ENCODE measurements around the gene DMKN. TPM values are rescaled to one million over a fixed set of nuclear protein-coding genes. Genes with fewer than 3 reads are reported as not detected.

The DMKN gene, protein sequence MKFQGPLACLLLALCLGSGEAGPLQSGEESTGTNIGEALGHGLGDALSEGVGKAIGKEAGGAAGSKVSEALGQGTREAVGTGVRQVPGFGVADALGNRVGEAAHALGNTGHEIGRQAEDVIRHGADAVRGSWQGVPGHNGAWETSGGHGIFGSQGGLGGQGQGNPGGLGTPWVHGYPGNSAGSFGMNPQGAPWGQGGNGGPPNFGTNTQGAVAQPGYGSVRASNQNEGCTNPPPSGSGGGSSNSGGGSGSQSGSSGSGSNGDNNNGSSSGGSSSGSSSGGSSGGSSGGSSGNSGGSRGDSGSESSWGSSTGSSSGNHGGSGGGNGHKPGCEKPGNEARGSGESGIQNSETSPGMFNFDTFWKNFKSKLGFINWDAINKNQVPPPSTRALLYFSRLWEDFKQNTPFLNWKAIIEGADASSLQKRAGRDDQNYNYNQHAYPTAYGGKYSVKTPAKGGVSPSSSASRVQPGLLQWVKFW
- total RNA-seq (2021; ENCODE audit: unreplicated experiment) (5.6 TPM), Bru-seq, nascent RNA (percentile 31 among the genes with signal in this experiment), BruChase-seq, experiment 1, labeled RNA remaining after a 2-hour chase (percentile 28 among the genes with signal in this experiment), BruChase-seq, experiment 2, labeled RNA remaining after a 6-hour chase (percentile 32 among the genes with signal in this experiment)
- 2.1 TPM for polyA plus RNA-seq (2012; ENCODE audit: insufficient read length)
- long read RNA-seq, partial matches to known transcripts = 1 of 3 reads
- long read RNA-seq, other reads (novel, unspliced or antisense) = 1 of 3 reads

DNA sequence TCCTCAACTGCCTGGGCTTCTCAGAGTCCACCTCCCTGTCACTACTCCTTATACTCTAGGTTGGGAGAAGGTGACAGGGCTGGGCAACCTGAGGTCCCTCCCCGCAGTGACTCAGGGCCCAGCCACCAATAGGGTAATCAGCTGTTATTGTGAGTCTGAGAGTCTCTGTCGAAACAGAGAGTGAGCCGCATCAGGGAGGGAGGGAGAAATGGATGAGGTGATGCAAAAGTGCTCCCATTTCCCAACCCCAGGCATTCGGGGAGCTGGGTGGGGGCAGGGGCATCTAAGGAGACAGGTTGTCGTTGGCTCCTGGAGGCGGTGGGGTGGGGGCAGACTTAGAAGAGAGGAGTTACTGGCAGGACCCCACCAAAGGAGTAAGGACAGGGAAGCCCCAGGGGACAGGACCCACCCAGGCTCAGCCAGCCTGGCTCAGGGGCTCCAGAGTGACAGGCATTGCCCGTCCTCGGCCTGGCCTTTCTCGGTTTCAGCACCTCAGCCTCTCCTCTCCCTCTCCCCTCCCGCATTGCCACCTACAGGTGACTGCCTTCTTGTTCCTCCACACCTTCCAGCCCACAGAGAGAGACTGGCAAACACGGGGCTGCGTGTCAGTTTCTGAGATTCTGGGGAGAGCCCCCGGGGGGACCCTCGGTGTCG lies at the start of gene DMKN:
DMKN (minus strand) TSS at position 22 of the 654 bp plus-strand sequence. CDS start 174 bp downstream, outside the sequence.
- TF ChIP-seq, protein P1, sequence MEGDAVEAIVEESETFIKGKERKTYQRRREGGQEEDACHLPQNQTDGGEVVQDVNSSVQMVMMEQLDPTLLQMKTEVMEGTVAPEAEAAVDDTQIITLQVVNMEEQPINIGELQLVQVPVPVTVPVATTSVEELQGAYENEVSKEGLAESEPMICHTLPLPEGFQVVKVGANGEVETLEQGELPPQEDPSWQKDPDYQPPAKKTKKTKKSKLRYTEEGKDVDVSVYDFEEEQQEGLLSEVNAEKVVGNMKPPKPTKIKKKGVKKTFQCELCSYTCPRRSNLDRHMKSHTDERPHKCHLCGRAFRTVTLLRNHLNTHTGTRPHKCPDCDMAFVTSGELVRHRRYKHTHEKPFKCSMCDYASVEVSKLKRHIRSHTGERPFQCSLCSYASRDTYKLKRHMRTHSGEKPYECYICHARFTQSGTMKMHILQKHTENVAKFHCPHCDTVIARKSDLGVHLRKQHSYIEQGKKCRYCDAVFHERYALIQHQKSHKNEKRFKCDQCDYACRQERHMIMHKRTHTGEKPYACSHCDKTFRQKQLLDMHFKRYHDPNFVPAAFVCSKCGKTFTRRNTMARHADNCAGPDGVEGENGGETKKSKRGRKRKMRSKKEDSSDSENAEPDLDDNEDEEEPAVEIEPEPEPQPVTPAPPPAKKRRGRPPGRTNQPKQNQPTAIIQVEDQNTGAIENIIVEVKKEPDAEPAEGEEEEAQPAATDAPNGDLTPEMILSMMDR (IDR thresholded peaks at IDR 0.05) = no peak
- no peak for TF ChIP-seq TCF7L2 (IDR thresholded peaks at IDR 0.05; ENCODE audit: low read depth, low read length)
- TF ChIP-seq, protein P2, sequence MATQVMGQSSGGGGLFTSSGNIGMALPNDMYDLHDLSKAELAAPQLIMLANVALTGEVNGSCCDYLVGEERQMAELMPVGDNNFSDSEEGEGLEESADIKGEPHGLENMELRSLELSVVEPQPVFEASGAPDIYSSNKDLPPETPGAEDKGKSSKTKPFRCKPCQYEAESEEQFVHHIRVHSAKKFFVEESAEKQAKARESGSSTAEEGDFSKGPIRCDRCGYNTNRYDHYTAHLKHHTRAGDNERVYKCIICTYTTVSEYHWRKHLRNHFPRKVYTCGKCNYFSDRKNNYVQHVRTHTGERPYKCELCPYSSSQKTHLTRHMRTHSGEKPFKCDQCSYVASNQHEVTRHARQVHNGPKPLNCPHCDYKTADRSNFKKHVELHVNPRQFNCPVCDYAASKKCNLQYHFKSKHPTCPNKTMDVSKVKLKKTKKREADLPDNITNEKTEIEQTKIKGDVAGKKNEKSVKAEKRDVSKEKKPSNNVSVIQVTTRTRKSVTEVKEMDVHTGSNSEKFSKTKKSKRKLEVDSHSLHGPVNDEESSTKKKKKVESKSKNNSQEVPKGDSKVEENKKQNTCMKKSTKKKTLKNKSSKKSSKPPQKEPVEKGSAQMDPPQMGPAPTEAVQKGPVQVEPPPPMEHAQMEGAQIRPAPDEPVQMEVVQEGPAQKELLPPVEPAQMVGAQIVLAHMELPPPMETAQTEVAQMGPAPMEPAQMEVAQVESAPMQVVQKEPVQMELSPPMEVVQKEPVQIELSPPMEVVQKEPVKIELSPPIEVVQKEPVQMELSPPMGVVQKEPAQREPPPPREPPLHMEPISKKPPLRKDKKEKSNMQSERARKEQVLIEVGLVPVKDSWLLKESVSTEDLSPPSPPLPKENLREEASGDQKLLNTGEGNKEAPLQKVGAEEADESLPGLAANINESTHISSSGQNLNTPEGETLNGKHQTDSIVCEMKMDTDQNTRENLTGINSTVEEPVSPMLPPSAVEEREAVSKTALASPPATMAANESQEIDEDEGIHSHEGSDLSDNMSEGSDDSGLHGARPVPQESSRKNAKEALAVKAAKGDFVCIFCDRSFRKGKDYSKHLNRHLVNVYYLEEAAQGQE (IDR thresholded peaks at IDR 0.05; ENCODE audit: insufficient read depth in 1 of 2, low read depth in 2 of 2, low read length in 1 of 2) = no peak
- TF ChIP-seq SIN3A (IDR thresholded peaks at IDR 0.05; ENCODE audit: borderline replicate concordance, insufficient read depth, low read depth, low read length) = no peak
- TF ChIP-seq POLR2AphosphoS5 (IDR thresholded peaks at IDR 0.05; ENCODE audit: low read depth, low read length) = no peak
- DNase-seq (ENCODE audit: low read depth, low spot score) = no peak
- no peaks in the 10 kb centered on the region for H3K9me3 ChIP-seq (ENCODE audit: control insufficient read depth, insufficient read depth, low read depth, low read length)
- no peaks in the 10 kb centered on the region; the same call in 1 of the 2 replicates for H3K36me3 ChIP-seq (ENCODE audit: control insufficient read depth, insufficient read depth, low read length)
- intact Hi-C loops (cut with micrococcal nuclease; ENCODE audit: unreplicated experiment) (no loop called here), in situ Hi-C loops (cut with HindIII; ENCODE audit: low pct_unique_long_range_greater_than_20kb, low sequenced_read_pairs) (no loop called here)
- H3K4me3 ChIP-seq (ENCODE audit: low read depth in 2 of 2, low read length in 2 of 2) = no peak within 1 kb of the TSS
- ChIA-PET CTCF (interaction anchor here (0.6 kb wide), 1 partner anchor 356 kb away, joined by 8 read pairs; no protein-coding TSS in a partner anchor), POLR2A (no interaction called here)
- H3K27ac ChIP-seq (ENCODE audit: low read length) = no peak within 1 kb of the TSS
- ATAC-seq = no peak
- H3K27me3 ChIP-seq (ENCODE audit: control insufficient read depth, insufficient read depth, low read length) = peaks cover 8% of the 10 kb centered on the region
- peaks cover 10% of the 10 kb centered on the region; the same call in 1 of the 2 replicates for H3K4me1 ChIP-seq (ENCODE audit: control insufficient read depth, insufficient read depth, low read length)
- BruUV-seq (replicated peaks) = no TSS peak

DNA sequence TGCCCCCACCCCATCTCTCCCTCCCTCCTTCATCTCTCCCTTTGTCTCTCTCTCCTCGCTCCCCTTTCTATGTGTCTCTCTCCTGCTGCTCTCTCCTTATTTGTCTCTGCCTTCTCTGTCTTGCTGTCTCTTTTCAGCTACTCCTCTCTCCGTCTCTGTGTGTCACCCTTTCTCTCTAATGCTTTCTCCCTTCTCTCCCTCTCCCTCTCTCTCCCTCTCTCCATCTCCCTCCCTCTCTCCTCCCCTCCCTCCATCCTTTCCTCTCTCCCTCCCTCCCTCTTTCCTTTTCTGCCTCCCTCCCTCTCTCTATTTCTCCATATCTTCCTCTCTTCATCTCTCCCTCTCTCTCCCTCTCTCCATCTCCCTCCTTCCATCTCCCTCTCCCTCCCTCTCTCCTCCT lies 49.3 kb upstream of the DMKN start:
- in situ Hi-C loops (cut with HindIII; ENCODE audit: low pct_unique_long_range_greater_than_20kb, low sequenced_read_pairs) = no loop called here
- no peak overlapping the region for H3K4me3 ChIP-seq (ENCODE audit: low read depth in 2 of 2, low read length in 2 of 2)
- ChIA-PET CTCF (interaction anchor here (0.6 kb wide), 1 partner anchor 34 kb away, joined by 8 read pairs; no protein-coding TSS in a partner anchor), POLR2A (interaction anchor here (0.6 kb wide), 1 partner anchor 45 kb away, joined by 3 read pairs; no protein-coding TSS in a partner anchor)
- no peak overlapping the region for H3K27ac ChIP-seq (ENCODE audit: low read length)
- H3K9me3 ChIP-seq (ENCODE audit: control insufficient read depth, insufficient read depth, low read depth, low read length) = no peaks in the 10 kb centered on the region
- peaks cover 8% of the 10 kb centered on the region; the same call in 1 of the 2 replicates for H3K27me3 ChIP-seq (ENCODE audit: control insufficient read depth, insufficient read depth, low read length)
- intact Hi-C loops (cut with micrococcal nuclease; ENCODE audit: unreplicated experiment) = no loop called here
- no peaks in the 10 kb centered on the region for H3K36me3 ChIP-seq (ENCODE audit: control insufficient read depth, insufficient read depth, low read length)
- TF ChIP-seq, protein P2 (IDR thresholded peaks at IDR 0.05; ENCODE audit: insufficient read depth in 1 of 2, low read depth in 2 of 2, low read length in 1 of 2) = no peak
- TF ChIP-seq TCF7L2 (IDR thresholded peaks at IDR 0.05; ENCODE audit: low read depth, low read length) (no peak), POLR2AphosphoS5 (IDR thresholded peaks at IDR 0.05; ENCODE audit: low read depth, low read length) (no peak), SIN3A (IDR thresholded peaks at IDR 0.05; ENCODE audit: borderline replicate concordance, insufficient read depth, low read depth, low read length) (no peak)
- TF ChIP-seq, protein P1 (IDR thresholded peaks at IDR 0.05) = no peak
- DNase-seq (ENCODE audit: low read depth, low spot score) = no peak
- peaks cover 6% of the 10 kb centered on the region; the same call in 1 of the 2 replicates for H3K4me1 ChIP-seq (ENCODE audit: control insufficient read depth, insufficient read depth, low read length)
- ATAC-seq = no peak
- no TSS peak for BruUV-seq (replicated peaks)

All from Panc1 (cell line).